Suprapubic skin (tissue), 4 donors: ENCODE data around the gene DSEL.

Experiments
- CTCF ChIP-seq, 2 donors: fragments of 200-600 bp in 1 of 2; fragments of 450-650 bp in 1 of 2; sonication (generic) in 1 of 2; IDR thresholded peaks; one replicate each; pipeline ENCODE4 v1.5.1; 2016 to 2019; ENCODE audit warnings: antibody characterized with exemption in 2 of 2, mild to moderate bottlenecking in 1 of 2, moderate library complexity in 1 of 2
- EP300 ChIP-seq: sonication (generic); formaldehyde crosslinking; IDR thresholded peaks from one replicate; pipeline ENCODE4 v1.6.1; 2017; ENCODE audit warnings: antibody characterized with exemption
- POLR2A ChIP-seq, 2 donors: fragments of 450-650 bp; IDR thresholded peaks; one replicate each; pipeline ENCODE4 v1.6.1; 2017; ENCODE audit warnings: antibody characterized with exemption in 2 of 2, mild to moderate bottlenecking in 2 of 2, moderate library complexity in 2 of 2
- POLR2AphosphoS5 ChIP-seq, 3 donors: sonication (generic); formaldehyde crosslinking; IDR thresholded peaks; one replicate each; pipeline ENCODE4 v1.6.1; 2017; ENCODE audit warnings: antibody characterized with exemption in 3 of 3

DNA sequence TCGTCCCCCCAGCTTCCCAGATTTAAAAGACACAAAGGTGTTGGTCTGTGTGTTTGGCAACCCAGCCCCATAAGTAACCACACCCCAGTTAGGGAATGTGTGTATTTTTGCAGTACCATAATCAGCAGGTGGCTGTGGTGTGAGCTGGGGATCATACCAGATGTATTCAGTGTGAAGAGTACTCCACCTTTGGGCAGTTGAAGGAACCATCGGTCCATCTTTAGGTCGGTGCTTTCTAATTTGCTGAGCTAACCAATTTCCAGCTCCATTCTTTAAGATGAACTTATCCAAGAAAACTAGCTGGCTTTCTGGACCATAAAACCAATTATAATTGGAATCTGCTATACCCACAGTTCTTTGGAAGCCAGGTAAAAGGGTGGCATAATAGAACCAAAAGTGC, 3.2 kb downstream of the DSEL start:
- TF ChIP-seq EP300 (no peak), POLR2AphosphoS5 (IDR thresholded peaks at IDR 0.05) (no peak), CTCF (IDR thresholded peaks at IDR 0.05) (no peak), POLR2A (IDR thresholded peaks at IDR 0.05) (no peak)
